Measurements from ENCODE around the gene ETV3.

Gene ETV3

DNA sequence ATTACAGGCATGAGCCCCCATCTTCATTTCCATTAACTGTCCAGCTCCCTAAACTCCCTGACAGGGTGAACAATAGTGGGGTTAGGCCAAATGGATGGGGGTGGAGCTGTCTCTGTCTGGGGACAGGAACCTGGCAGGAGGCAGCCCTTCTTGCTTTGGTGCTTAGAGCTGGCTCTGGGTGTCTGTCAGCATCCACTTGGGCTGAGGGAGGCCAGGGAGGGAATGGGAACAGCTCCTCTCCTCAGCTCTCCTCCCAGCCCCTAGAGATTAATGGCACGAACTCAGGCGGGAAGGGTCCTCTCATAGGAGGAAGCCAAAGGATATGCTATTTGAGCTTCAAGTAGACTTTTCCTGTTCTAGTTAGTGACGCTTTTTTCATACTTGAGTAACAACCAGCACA is 27.5 kb downstream of the ETV3 start:
- no peak overlapping the region for H4K91ac ChIP-seq (ENCODE audit: low read depth, low read length, poor library complexity)
- no peak overlapping the region for H2BK12ac ChIP-seq (ENCODE audit: low read length)
- H2BK5ac ChIP-seq (ENCODE audit: low read length): no peak overlapping the region
- H3K4me3 ChIP-seq (ENCODE audit: low read length in 2 of 2): no peak overlapping the region
- H3K14ac ChIP-seq (ENCODE audit: low read length): no peak overlapping the region
- H2BK120ac ChIP-seq (ENCODE audit: low read depth, low read length): no peak overlapping the region
- no CpG with 5 or more reads among the region's 3 CpGs for WGBS, 2 donors (ENCODE audit: extremely low coverage in 2 of 2, insufficient read length in 2 of 2, insufficient replicate concordance in 1 of 2)
- no peak overlapping the region for H3K4me2 ChIP-seq (ENCODE audit: insufficient read depth, low read length, poor library complexity, severe bottlenecking)
- peaks cover 0 to 24% of the 10 kb centered on the region in 2 donors for H3K4me1 ChIP-seq (ENCODE audit: control insufficient read depth in 2 of 2, insufficient read depth in 1 of 2, low read depth in 1 of 2, low read length in 2 of 2)
- H3K36me3 ChIP-seq (replicated peaks in 1 of 2; ENCODE audit: control insufficient read depth in 2 of 2, insufficient read depth in 2 of 2, low read length in 2 of 2): no peaks in the 10 kb centered on the region
- H4K8ac ChIP-seq (ENCODE audit: low read depth, low read length): no peak overlapping the region
- H3K27me3 ChIP-seq (ENCODE audit: control insufficient read depth in 3 of 3, insufficient read depth in 3 of 3, low read depth in 1 of 3, low read length in 3 of 3): peaks cover 0 to 94% (median 0%) of the 10 kb centered on the region in 3 experiments
- no peak overlapping the region for H2AK5ac ChIP-seq (ENCODE audit: low read depth, low read length)
- no peaks in the 10 kb centered on the region for H3K9me3 ChIP-seq (replicated peaks in 1 of 2; ENCODE audit: control insufficient read depth in 2 of 2, insufficient read depth in 1 of 2, low read depth in 1 of 2, low read length in 2 of 2)
- no peak overlapping the region for H3K4ac ChIP-seq (ENCODE audit: low read length)
- H3K79me1 ChIP-seq (ENCODE audit: low read depth, low read length): no peaks in the 10 kb centered on the region
- H2AFZ ChIP-seq (ENCODE audit: low read length): no peak overlapping the region
- no peak overlapping the region for H3K9ac ChIP-seq (ENCODE audit: low read depth, low read length, poor library complexity)
- H3K23ac ChIP-seq (ENCODE audit: low read depth, low read length, poor library complexity): no peak overlapping the region
- H3K18ac ChIP-seq (ENCODE audit: low read length): no peak overlapping the region
- no peak for DNase-seq (ENCODE audit: low spot score)
- no peak overlapping the region for H3K27ac ChIP-seq (replicated peaks; ENCODE audit: low read length)
- H2BK15ac ChIP-seq (ENCODE audit: low read length): no peak overlapping the region

DNA sequence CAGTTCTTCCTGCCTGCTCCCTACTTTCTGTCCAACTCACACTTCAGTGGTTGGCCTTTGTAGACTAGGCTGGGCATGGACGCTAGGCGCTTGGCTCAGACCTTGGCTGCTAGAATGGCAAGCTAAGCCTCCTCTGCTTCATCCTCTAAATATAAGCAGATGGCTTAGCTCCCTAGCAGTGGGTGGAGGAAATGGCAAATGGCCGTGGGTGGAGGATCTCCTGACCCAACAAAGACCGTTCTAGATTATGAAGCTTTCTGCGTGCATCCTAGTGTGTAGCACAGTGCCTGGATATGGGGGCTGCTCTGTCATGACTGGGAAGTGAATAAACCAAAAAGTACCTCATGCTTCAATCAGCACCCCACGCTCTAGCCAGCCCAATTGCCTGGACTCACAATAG is 28.2 kb downstream of the ETV3 start:
- no peak overlapping the region for H3K4me2 ChIP-seq (ENCODE audit: insufficient read depth, low read length, poor library complexity, severe bottlenecking)
- no peak overlapping the region for H3K4ac ChIP-seq (ENCODE audit: low read length)
- H3K79me1 ChIP-seq (ENCODE audit: low read depth, low read length): no peaks in the 10 kb centered on the region
- H3K18ac ChIP-seq (ENCODE audit: low read length): no peak overlapping the region
- H2BK5ac ChIP-seq (ENCODE audit: low read length): no peak overlapping the region
- no CpG with 5 or more reads among the region's 6 CpGs for WGBS, 2 donors (ENCODE audit: extremely low coverage in 2 of 2, insufficient read length in 2 of 2, insufficient replicate concordance in 1 of 2)
- H4K8ac ChIP-seq (ENCODE audit: low read depth, low read length): no peak overlapping the region
- no peak overlapping the region for H3K14ac ChIP-seq (ENCODE audit: low read length)
- no peak overlapping the region for H2BK120ac ChIP-seq (ENCODE audit: low read depth, low read length)
- H2AK5ac ChIP-seq (ENCODE audit: low read depth, low read length): no peak overlapping the region
- no peak overlapping the region for H3K23ac ChIP-seq (ENCODE audit: low read depth, low read length, poor library complexity)
- no peaks in the 10 kb centered on the region for H3K36me3 ChIP-seq (replicated peaks in 1 of 2; ENCODE audit: control insufficient read depth in 2 of 2, insufficient read depth in 2 of 2, low read length in 2 of 2)
- no peak overlapping the region for H2AFZ ChIP-seq (ENCODE audit: low read length)
- H2BK15ac ChIP-seq (ENCODE audit: low read length): no peak overlapping the region
- peaks cover under 1 to 21% of the 10 kb centered on the region in 2 donors for H3K4me1 ChIP-seq (ENCODE audit: control insufficient read depth in 2 of 2, insufficient read depth in 1 of 2, low read depth in 1 of 2, low read length in 2 of 2)
- no peak overlapping the region for H4K91ac ChIP-seq (ENCODE audit: low read depth, low read length, poor library complexity)
- H3K9me3 ChIP-seq (replicated peaks in 1 of 2; ENCODE audit: control insufficient read depth in 2 of 2, insufficient read depth in 1 of 2, low read depth in 1 of 2, low read length in 2 of 2): no peaks in the 10 kb centered on the region
- H3K27ac ChIP-seq (replicated peaks; ENCODE audit: low read length): no peak overlapping the region
- H2BK12ac ChIP-seq (ENCODE audit: low read length): no peak overlapping the region
- H3K4me3 ChIP-seq (ENCODE audit: low read length in 2 of 2): no peak overlapping the region
- H3K9ac ChIP-seq (ENCODE audit: low read depth, low read length, poor library complexity): no peak overlapping the region
- H3K27me3 ChIP-seq (ENCODE audit: control insufficient read depth in 3 of 3, insufficient read depth in 3 of 3, low read depth in 1 of 3, low read length in 3 of 3): peaks cover 0 to 94% (median 0%) of the 10 kb centered on the region in 3 experiments
- DNase-seq (ENCODE audit: low spot score): no peak

DNA sequence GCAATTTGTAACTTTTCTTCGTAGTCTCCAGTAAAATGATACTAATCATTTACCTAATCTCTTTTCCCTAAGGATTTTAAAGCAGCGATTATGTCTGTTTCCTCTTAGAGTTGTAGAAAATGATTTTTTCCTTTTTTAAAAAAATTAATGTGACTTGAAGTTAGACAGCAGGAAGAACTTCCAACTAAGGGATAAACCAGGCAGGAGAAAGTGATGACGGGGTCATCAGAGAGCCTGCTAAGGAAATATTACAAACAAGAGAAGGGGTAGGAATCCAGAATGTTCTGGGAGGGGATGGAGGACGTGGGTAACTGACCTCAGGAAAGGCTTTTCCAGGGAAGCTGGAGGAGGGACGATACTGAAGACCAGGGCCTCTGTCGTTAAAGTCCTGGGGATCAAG is 29.7 kb downstream of the ETV3 start:
- no peak overlapping the region for H2BK120ac ChIP-seq (ENCODE audit: low read depth, low read length)
- no CpG with 5 or more reads among the region's 6 CpGs for WGBS, 2 donors (ENCODE audit: extremely low coverage in 2 of 2, insufficient read length in 2 of 2, insufficient replicate concordance in 1 of 2)

DNA sequence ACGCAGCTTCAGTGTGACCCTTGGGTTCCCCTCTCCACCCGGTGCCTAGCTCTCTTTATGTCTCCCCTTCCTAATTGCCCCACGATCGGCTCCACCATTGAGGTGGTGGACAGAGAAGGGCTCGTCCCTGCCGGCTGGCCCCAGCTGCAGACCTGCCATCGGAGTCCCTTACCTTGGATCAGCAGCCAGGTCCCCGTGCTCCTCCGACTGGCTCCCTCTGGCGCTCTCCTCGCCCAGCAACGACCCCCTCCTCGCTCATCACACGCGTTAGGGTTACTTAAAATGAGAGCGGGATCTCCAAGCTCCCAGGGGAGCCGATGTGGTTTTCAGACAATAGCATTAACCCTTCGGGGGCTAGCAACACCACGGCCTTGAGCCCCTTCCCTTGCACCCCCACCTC is 30.5 kb downstream of the ETV3 start:
- Histone ChIP-seq H2BK15ac (ENCODE audit: low read length) (no peak overlapping the region), H3K14ac (ENCODE audit: low read length) (no peak overlapping the region), H3K79me1 (ENCODE audit: low read depth, low read length) (no peaks in the 10 kb centered on the region), H3K27ac (replicated peaks; ENCODE audit: low read length) (no peak overlapping the region), H4K8ac (ENCODE audit: low read depth, low read length) (no peak overlapping the region), H3K4me1 (ENCODE audit: control insufficient read depth in 2 of 2, insufficient read depth in 1 of 2, low read depth in 1 of 2, low read length in 2 of 2) (peaks cover 10 to 19% of the 10 kb centered on the region in 2 donors), H3K23ac (ENCODE audit: low read depth, low read length, poor library complexity) (peak overlapping the region; percentile 2), H3K9me3 (replicated peaks in 1 of 2; ENCODE audit: control insufficient read depth in 2 of 2, insufficient read depth in 1 of 2, low read depth in 1 of 2, low read length in 2 of 2) (no peaks in the 10 kb centered on the region), H4K91ac (ENCODE audit: low read depth, low read length, poor library complexity) (no peak overlapping the region), H3K9ac (ENCODE audit: low read depth, low read length, poor library complexity) (no peak overlapping the region), H3K4me2 (ENCODE audit: insufficient read depth, low read length, poor library complexity, severe bottlenecking) (no peak overlapping the region), H2BK120ac (ENCODE audit: low read depth, low read length) (no peak overlapping the region), H3K4ac (ENCODE audit: low read length) (no peak overlapping the region), H3K36me3 (replicated peaks in 1 of 2; ENCODE audit: control insufficient read depth in 2 of 2, insufficient read depth in 2 of 2, low read length in 2 of 2) (no peaks in the 10 kb centered on the region), H2AK5ac (ENCODE audit: low read depth, low read length) (no peak overlapping the region), H2BK5ac (ENCODE audit: low read length) (peak overlapping the region; percentile 9), H3K18ac (ENCODE audit: low read length) (peak overlapping the region; percentile 45), H3K27me3 (ENCODE audit: control insufficient read depth in 3 of 3, insufficient read depth in 3 of 3, low read depth in 1 of 3, low read length in 3 of 3) (peaks cover 0 to 89% (median 0%) of the 10 kb centered on the region in 3 experiments), H2BK12ac (ENCODE audit: low read length) (no peak overlapping the region), H2AFZ (ENCODE audit: low read length) (no peak overlapping the region), H3K4me3 (ENCODE audit: low read length in 2 of 2) (no peak overlapping the region)
- WGBS, 2 donors (ENCODE audit: extremely low coverage in 2 of 2, insufficient read length in 2 of 2, insufficient replicate concordance in 1 of 2): no CpG with 5 or more reads among the region's 19 CpGs
- DNase-seq (ENCODE audit: low spot score): no peak

More for the DNA sequence above, 29.7 kb downstream of the ETV3 start:
- Histone ChIP-seq H3K18ac (ENCODE audit: low read length) (no peak overlapping the region), H2BK5ac (ENCODE audit: low read length) (no peak overlapping the region), H2AFZ (ENCODE audit: low read length) (no peak overlapping the region), H3K4me3 (ENCODE audit: low read length in 2 of 2) (no peak overlapping the region), H3K9ac (ENCODE audit: low read depth, low read length, poor library complexity) (no peak overlapping the region), H3K36me3 (replicated peaks in 1 of 2; ENCODE audit: control insufficient read depth in 2 of 2, insufficient read depth in 2 of 2, low read length in 2 of 2) (no peaks in the 10 kb centered on the region), H3K27me3 (ENCODE audit: control insufficient read depth in 3 of 3, insufficient read depth in 3 of 3, low read depth in 1 of 3, low read length in 3 of 3) (peaks cover 0 to 89% (median 0%) of the 10 kb centered on the region in 3 experiments), H4K91ac (ENCODE audit: low read depth, low read length, poor library complexity) (no peak overlapping the region), H3K27ac (replicated peaks; ENCODE audit: low read length) (no peak overlapping the region), H3K4ac (ENCODE audit: low read length) (no peak overlapping the region), H3K14ac (ENCODE audit: low read length) (no peak overlapping the region), H3K23ac (ENCODE audit: low read depth, low read length, poor library complexity) (no peak overlapping the region), H2AK5ac (ENCODE audit: low read depth, low read length) (no peak overlapping the region), H2BK15ac (ENCODE audit: low read length) (no peak overlapping the region), H4K8ac (ENCODE audit: low read depth, low read length) (no peak overlapping the region), H3K4me2 (ENCODE audit: insufficient read depth, low read length, poor library complexity, severe bottlenecking) (no peak overlapping the region), H3K9me3 (replicated peaks in 1 of 2; ENCODE audit: control insufficient read depth in 2 of 2, insufficient read depth in 1 of 2, low read depth in 1 of 2, low read length in 2 of 2) (no peaks in the 10 kb centered on the region), H2BK12ac (ENCODE audit: low read length) (no peak overlapping the region), H3K79me1 (ENCODE audit: low read depth, low read length) (no peaks in the 10 kb centered on the region), H3K4me1 (ENCODE audit: control insufficient read depth in 2 of 2, insufficient read depth in 1 of 2, low read depth in 1 of 2, low read length in 2 of 2) (peaks cover 10 to 22% of the 10 kb centered on the region in 2 donors)
- no peak for DNase-seq (ENCODE audit: low spot score)
